HL-60 (cell line): ENCODE measurements around the gene SLC6A18.

Source experiments
- CTCF ChIP-seq: IDR thresholded peaks from one replicate; pipeline ENCODE4 v1.5.1; 2011; ENCODE audit warnings: low read length, control low read depth, inconsistent platforms; ENCODE audit not compliant: insufficient read depth
- SPI1 ChIP-seq: IDR thresholded peaks from 2 replicates; pipeline ENCODE4 v1.6.1; 2012; ENCODE audit warnings: low read depth, mild to moderate bottlenecking, borderline replicate concordance
- TF ChIP-seq, protein P1 (sequence below): IDR thresholded peaks from 2 replicates; pipeline ENCODE4 v1.6.1; 2012; ENCODE audit warnings: low read depth; ENCODE audit not compliant: insufficient replicate concordance

GRCh38 chr5:1195916-1196315, 29.3 kb upstream of the SLC6A18 start:
- TF ChIP-seq CTCF = no peak
- no peak for TF ChIP-seq SPI1
- TF ChIP-seq, protein P1, sequence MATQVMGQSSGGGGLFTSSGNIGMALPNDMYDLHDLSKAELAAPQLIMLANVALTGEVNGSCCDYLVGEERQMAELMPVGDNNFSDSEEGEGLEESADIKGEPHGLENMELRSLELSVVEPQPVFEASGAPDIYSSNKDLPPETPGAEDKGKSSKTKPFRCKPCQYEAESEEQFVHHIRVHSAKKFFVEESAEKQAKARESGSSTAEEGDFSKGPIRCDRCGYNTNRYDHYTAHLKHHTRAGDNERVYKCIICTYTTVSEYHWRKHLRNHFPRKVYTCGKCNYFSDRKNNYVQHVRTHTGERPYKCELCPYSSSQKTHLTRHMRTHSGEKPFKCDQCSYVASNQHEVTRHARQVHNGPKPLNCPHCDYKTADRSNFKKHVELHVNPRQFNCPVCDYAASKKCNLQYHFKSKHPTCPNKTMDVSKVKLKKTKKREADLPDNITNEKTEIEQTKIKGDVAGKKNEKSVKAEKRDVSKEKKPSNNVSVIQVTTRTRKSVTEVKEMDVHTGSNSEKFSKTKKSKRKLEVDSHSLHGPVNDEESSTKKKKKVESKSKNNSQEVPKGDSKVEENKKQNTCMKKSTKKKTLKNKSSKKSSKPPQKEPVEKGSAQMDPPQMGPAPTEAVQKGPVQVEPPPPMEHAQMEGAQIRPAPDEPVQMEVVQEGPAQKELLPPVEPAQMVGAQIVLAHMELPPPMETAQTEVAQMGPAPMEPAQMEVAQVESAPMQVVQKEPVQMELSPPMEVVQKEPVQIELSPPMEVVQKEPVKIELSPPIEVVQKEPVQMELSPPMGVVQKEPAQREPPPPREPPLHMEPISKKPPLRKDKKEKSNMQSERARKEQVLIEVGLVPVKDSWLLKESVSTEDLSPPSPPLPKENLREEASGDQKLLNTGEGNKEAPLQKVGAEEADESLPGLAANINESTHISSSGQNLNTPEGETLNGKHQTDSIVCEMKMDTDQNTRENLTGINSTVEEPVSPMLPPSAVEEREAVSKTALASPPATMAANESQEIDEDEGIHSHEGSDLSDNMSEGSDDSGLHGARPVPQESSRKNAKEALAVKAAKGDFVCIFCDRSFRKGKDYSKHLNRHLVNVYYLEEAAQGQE = no peak
